ENCODE measurements around the gene ACTN3.
"Not testable (repeated sequence)": the region's sequence is repeated elsewhere in the genome, so short reads cannot be mapped to it uniquely, and the experiment has no call there.

ACTN3 gene

DNA sequence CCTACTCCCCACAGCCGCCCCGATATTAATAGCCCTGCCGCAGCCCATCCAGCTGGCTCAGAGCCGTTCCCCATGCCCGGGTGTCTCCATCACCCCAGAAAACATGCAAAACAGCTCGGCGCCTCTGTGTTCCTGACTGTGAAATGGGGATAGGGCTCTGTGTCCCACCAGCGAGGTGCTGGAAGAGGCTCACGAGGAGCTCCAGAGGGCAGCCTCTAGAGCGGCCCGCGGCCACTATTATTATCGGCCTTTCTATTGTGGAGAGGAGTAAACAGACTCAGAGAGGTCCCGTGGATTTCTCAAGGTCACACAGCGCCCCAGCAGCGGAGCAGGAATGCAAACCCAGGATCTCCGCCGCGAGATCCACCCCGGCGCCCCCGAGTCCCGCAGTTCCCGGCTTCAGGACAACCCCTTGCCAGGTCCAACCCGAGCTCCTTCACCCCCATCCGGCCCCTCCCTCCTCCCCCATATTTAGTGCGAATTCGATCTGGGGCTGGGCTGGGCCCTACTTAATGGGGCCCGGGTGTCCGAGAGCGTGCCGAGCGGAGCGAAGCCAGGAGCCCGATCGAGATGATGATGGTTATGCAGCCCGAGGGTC lies at the start of gene ACTN3:
TSS of gene ACTN3 (plus strand) at position 536 of the 598 bp plus-strand sequence. CDS start at position 571, 35 bp downstream.
- no peak for DNase-seq

DNA sequence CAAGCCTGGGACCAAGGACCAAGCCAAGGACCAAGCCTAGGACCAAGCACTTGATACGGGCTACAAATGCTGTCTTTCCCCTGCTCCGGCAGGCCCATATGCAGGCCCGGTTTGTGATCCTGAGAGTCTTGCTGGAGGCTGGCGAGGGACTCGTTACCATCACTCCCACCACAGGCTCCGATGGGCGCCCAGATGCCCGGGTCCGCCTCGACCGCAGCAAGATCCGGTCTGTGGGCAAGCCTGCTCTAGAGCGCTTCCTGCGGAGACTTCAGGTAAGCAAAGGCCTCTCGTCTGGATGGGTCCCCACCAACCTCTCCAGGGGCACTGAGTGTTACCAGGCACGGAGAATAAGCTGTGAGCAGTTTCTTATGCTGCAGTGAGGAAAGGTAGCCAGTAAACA lies 49.5 kb upstream of the ACTN3 start:
- no peak for DNase-seq

- DNase-seq = no peak
Measured at GRCh38 chr11:66498506-66498905, 48.2 kb upstream of the ACTN3 start.

GRCh38 chr11:66505276-66505816 lies 41.4 kb upstream of the ACTN3 start:
- no peak for DNase-seq

- DNase-seq = no peak
Measured at GRCh38 chr11:66509131-66509561, 37.6 kb upstream of the ACTN3 start.

- DNase-seq = peak; percentile 93
Measured at GRCh38 chr11:66510271-66510989, 36.3 kb upstream of the ACTN3 start, which contains the start of gene BBS1. TSS of gene BBS1 (plus strand) at chr11:66510635. CDS start at chr11:66510660, 25 bp downstream.

- no peak for DNase-seq
Measured at GRCh38 chr11:66510990-66511339, 35.7 kb upstream of the ACTN3 start.

- DNase-seq = no peak
Measured at GRCh38 chr11:66523611-66524010, 23.1 kb upstream of the ACTN3 start.

- no peak for DNase-seq
Measured at GRCh38 chr11:66524304-66525040, 22.2 kb upstream of the ACTN3 start.

- DNase-seq = no peak
Measured at GRCh38 chr11:66529069-66529468, 17.6 kb upstream of the ACTN3 start.

- DNase-seq = no peak
Measured at GRCh38 chr11:66529655-66530054, 17.0 kb upstream of the ACTN3 start.

- DNase-seq = no peak
Measured at GRCh38 chr11:66530927-66531709, 15.6 kb upstream of the ACTN3 start.

DNA sequence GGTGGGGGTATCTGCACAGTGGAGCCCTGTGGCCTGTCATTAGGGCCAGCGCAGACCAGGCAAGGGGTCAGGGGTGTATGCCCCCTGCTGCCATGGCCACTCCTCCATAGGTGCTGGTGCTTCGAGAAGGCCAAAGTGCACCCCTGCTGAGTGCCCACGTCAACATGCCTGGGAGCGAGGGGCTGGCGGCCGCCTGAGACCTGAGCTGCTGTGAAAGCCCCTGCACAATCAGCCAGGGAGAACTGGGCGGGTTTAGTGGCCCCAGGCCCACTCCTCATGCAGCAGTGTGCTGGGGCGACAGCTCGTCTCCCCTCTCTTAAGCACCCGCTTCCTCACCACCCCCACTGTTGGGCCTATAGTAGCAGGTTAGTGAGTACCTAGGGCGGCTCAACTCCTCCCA lies 14.9 kb upstream of the ACTN3 start:
- DNase-seq = no peak

GRCh38 chr11:66532784-66533183 lies 13.9 kb upstream of the ACTN3 start:
- no peak for DNase-seq

DNA sequence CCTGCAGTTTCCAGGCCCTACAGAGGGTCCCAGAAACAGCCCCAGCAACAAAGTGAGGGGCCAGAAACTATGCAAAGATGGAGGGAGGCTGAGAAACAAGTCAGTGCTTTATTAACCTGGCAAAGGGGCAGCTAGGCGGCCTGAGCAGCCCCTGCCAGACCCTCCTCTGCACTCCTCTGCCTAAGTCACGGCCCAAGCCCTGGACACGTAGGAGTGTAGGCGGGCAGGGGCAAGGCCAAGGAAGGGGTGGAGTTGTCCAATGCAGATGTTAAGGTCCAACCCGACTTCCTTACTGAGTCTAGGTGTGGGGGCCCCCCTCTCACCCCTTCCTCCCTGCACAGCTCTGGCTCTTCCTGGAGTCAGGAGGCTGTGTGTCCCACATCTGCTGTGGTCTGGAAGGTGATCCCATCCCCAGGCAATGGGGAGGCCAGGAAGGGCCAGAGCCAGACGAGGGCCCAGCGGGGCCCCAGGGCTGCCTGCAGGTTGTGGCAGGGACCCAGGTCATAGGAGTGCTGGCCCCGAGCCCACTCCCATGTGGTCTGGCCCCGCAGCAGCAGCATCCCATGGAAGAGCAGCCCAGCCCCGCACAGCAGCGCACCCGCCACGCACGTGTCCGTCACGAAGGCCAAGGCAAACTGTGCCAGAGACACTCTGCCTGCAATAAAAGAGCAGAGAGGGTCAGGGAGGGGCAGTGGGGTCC lies 7.4 kb upstream of the ACTN3 start:
- DNase-seq = no peak

GRCh38 chr11:66539870-66540213 lies 6.9 kb upstream of the ACTN3 start:
- DNase-seq = no peak

- not testable (repeated sequence) for DNase-seq
Measured at GRCh38 chr11:66540598-66540997, 6.1 kb upstream of the ACTN3 start.

- DNase-seq = no peak
Measured at GRCh38 chr11:66541892-66542291, 4.8 kb upstream of the ACTN3 start.

- no peak for DNase-seq
Measured at GRCh38 chr11:66542362-66542761, 4.3 kb upstream of the ACTN3 start.

DNA sequence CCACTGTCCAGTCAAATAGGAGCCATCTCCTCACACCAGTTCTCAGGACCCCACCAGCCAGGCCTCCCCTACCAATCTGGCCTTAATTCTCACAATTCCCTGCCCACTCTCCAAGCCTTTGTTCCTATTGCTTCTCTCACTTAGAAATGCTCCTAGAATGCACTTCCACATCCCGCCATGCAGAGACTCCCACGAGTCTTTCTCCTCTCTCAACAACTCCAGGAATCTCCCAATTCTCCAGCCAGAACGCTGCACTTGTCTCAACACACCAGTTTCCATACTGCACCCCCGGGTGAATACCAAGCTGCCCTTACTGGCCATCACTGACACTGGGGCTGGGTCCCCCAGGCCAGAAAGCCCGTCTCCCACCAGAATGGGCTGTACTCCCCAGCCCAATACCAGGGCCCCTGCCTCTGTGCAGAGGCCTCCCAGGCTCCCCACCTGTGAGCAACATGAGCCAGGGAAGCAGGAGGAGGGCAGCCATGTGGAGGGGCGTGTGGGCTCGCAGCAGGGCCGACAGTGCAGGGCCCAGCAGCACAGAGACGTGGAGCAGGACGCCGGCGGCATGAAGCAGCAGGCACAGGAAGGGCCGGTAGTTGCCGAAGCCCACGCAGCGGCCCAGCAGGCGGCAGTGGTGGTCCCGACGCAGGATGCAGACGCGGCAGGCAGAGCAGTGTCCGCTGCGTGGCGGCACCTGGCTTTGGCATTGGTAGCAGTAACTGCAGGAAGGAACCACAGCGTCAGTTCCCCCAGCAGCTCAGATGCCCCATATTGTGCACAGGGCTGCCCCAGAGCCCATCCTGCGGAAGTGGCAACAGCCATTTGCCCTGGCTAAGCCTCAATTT lies 3.2 kb upstream of the ACTN3 start:
- DNase-seq = no peak

DNA sequence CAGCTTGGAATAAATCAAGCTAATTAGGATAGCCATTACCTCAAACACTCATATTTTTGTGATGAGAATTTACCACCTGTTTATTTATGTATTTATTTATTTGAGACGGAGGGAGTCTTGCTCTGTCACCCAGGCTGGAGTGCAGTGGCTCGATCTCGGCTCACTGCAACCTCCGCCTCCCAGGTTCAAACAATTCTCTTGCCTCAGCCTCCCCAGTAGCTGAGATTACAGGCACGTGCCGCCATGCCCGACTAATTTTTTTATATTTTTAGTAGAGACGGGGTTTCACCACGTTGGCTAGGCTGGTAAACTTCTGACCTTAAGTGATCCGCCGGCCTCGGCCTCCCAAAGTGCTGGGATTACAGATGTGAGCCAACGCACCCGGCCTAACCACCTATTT lies 1.8 kb upstream of the ACTN3 start:
- DNase-seq = not testable (repeated sequence)

All from 8988T (cell line).